Parathyroid adenoma (tissue), 2 donors: ENCODE data around the gene PHYKPL.

Source experiments
- H2AFZ ChIP-seq: fragments of 300-600 bp; sonication (generic); one replicate; pipeline ENCODE4 v1.7.0; 2017; ENCODE audit warnings: antibody characterized with exemption, mild to moderate bottlenecking
- H3K27ac ChIP-seq: fragments of 300-600 bp; sonication (generic); one replicate; pipeline ENCODE4 v1.7.0; 2017
- H3K27me3 ChIP-seq: fragments of 300-600 bp; sonication (generic); one replicate; pipeline ENCODE4 v1.7.0; 2017; ENCODE audit warnings: low read length; ENCODE audit not compliant: control insufficient read depth, insufficient read depth
- H3K36me3 ChIP-seq: fragments of 300-600 bp; sonication (generic); one replicate; pipeline ENCODE4 v1.7.0; 2017; ENCODE audit warnings: low read length; ENCODE audit not compliant: control insufficient read depth, insufficient read depth
- H3K4me1 ChIP-seq: fragments of 300-600 bp; sonication (generic); one replicate; pipeline ENCODE4 v1.7.0; 2017; ENCODE audit warnings: control low read depth
- H3K4me2 ChIP-seq: fragments of 300-600 bp; sonication (generic); one replicate; pipeline ENCODE4 v1.7.0; 2017; ENCODE audit warnings: low read length
- H3K4me3 ChIP-seq: fragments of 300-600 bp; sonication (generic); one replicate; pipeline ENCODE4 v1.7.0; 2017; ENCODE audit warnings: low read depth, low read length
- H3K79me2 ChIP-seq: fragments of 300-600 bp; sonication (generic); one replicate; pipeline ENCODE4 v1.7.0; 2017; ENCODE audit warnings: control low read depth
- H3K9ac ChIP-seq: fragments of 300-600 bp; sonication (generic); one replicate; pipeline ENCODE4 v1.7.0; 2017; ENCODE audit warnings: mild to moderate bottlenecking
- H3K9me3 ChIP-seq: fragments of 300-600 bp; sonication (generic); one replicate; pipeline ENCODE4 v1.7.0; 2017; ENCODE audit warnings: low read length; ENCODE audit not compliant: control insufficient read depth
- CTCF ChIP-seq: fragments of 300-600 bp; sonication (generic); IDR thresholded peaks from one replicate; pipeline ENCODE4 v1.7.0; 2017; ENCODE audit warnings: antibody characterized with exemption, mild to moderate bottlenecking
- donor health status: primary hyperparathyroidism.

The PHYKPL gene

GRCh38 chr5:178246624-178247279 is 14.2 kb upstream of the PHYKPL start:
- Histone ChIP-seq H3K36me3 (no peaks in the 10 kb centered on the region), H2AFZ (no peak overlapping the region), H3K9me3 (no peaks in the 10 kb centered on the region), H3K79me2 (no peaks in the 10 kb centered on the region), H3K4me3 (no peak overlapping the region), H3K4me1 (no peaks in the 10 kb centered on the region), H3K27me3 (no peaks in the 10 kb centered on the region), H3K9ac (no peak overlapping the region), H3K27ac (no peak overlapping the region), H3K4me2 (no peak overlapping the region)
- no peak for TF ChIP-seq CTCF

GRCh38 chr5:178245389-178245788 is 12.8 kb upstream of the PHYKPL start:
- H3K4me2 ChIP-seq, result no peak overlapping the region
- H2AFZ ChIP-seq, result no peak overlapping the region
- no peaks in the 10 kb centered on the region for H3K36me3 ChIP-seq
- H3K27ac ChIP-seq, result no peak overlapping the region
- no peaks in the 10 kb centered on the region for H3K79me2 ChIP-seq
- no peak overlapping the region for H3K4me3 ChIP-seq
- no peaks in the 10 kb centered on the region for H3K9me3 ChIP-seq
- no peaks in the 10 kb centered on the region for H3K27me3 ChIP-seq
- TF ChIP-seq CTCF, result no peak
- no peaks in the 10 kb centered on the region for H3K4me1 ChIP-seq
- H3K9ac ChIP-seq, result no peak overlapping the region

GRCh38 chr5:178244576-178244975 is 12.0 kb upstream of the PHYKPL start:
- Histone ChIP-seq H3K36me3 (no peaks in the 10 kb centered on the region), H3K4me3 (no peak overlapping the region), H3K27me3 (no peaks in the 10 kb centered on the region), H3K9ac (no peak overlapping the region), H2AFZ (no peak overlapping the region), H3K4me1 (no peaks in the 10 kb centered on the region), H3K4me2 (no peak overlapping the region), H3K9me3 (no peaks in the 10 kb centered on the region), H3K79me2 (no peaks in the 10 kb centered on the region), H3K27ac (no peak overlapping the region)
- no peak for TF ChIP-seq CTCF

GRCh38 chr5:178242416-178242815 is 9.8 kb upstream of the PHYKPL start:
- Histone ChIP-seq H3K4me1 (no peaks in the 10 kb centered on the region), H3K4me3 (no peak overlapping the region), H2AFZ (no peak overlapping the region), H3K36me3 (no peaks in the 10 kb centered on the region), H3K9ac (no peak overlapping the region), H3K4me2 (no peak overlapping the region), H3K9me3 (no peaks in the 10 kb centered on the region), H3K27me3 (no peaks in the 10 kb centered on the region), H3K27ac (no peak overlapping the region), H3K79me2 (no peaks in the 10 kb centered on the region)
- TF ChIP-seq CTCF, result no peak

GRCh38 chr5:178241688-178242231 is 9.2 kb upstream of the PHYKPL start:
- Histone ChIP-seq H3K27ac (no peak overlapping the region), H3K9ac (no peak overlapping the region), H3K4me2 (no peak overlapping the region), H3K27me3 (no peaks in the 10 kb centered on the region), H2AFZ (no peak overlapping the region), H3K9me3 (no peaks in the 10 kb centered on the region), H3K79me2 (no peaks in the 10 kb centered on the region), H3K4me1 (no peaks in the 10 kb centered on the region), H3K4me3 (no peak overlapping the region), H3K36me3 (no peaks in the 10 kb centered on the region)
- TF ChIP-seq CTCF, result no peak
